GM12878 (cell line): ENCODE data around the gene CELSR3. TPM values are rescaled to one million over a fixed set of nuclear protein-coding genes. Genes with fewer than 3 reads are reported as not detected.
A peak's percentile ranks its signal among the peaks of the same experiment; 100 is the strongest.

ENCODE experiments used
- ATAC-seq: fragments of 200-7000 bp; cut with Tn5 transposase; 3 replicates; pipeline ENCODE4 v1.9.1; 2020; ENCODE audit warnings: mild to moderate bottlenecking, moderate library complexity
- BruUV-seq: library from RNA; stranded (reverse); fragments of 400-500 nt; replicated peaks from 2 replicates; lab custom pipeline; 2021; lab: Mats Ljungman, UMichigan
- CTCF ChIA-PET: fragments of 300-600 bp; sonication (Branson Sonifier 250); formaldehyde crosslinking; extraction: SDS; loops from one replicate; lab custom pipeline; 2021; ENCODE audit warnings: inconsistent platforms; lab: Yijun Ruan, JAX
- POLR2A ChIA-PET: fragments of 350-600 bp; formaldehyde crosslinking; extraction: SDS; loops from one replicate; lab custom pipeline; 2021; ENCODE audit warnings: inconsistent platforms; lab: Charles Lee
- RAD21 ChIA-PET: fragments of 300-600 bp; sonication (Branson Sonifier 250); formaldehyde crosslinking; loops from one replicate; lab custom pipeline; 2023; ENCODE audit warnings: antibody characterized with exemption; ENCODE audit not compliant: unreplicated experiment; lab: Charles Lee
- SMC1A ChIA-PET: fragments of 300-600 bp; sonication (Branson Sonifier 250); formaldehyde crosslinking; loops from one replicate; lab custom pipeline; 2023; ENCODE audit not compliant: unreplicated experiment, uncharacterized antibody; lab: Charles Lee
- DNase-seq: peaks from one replicate; pipeline ENCODE4 v3.0.0-alpha.2; 2011; ENCODE audit warnings: low read depth, low spot score
- FAIRE-seq: peaks from 3 replicates; lab custom pipeline; 2011; peaks lifted over from hg19 to GRCh38; lab: Jason Lieb, UNC
- H2AFZ ChIP-seq: 2 replicates; pipeline ENCODE4 v1.6.0; 2011; ENCODE audit warnings: low read depth, low read length, control low read depth; ENCODE audit not compliant: control insufficient read depth
- H3K27ac ChIP-seq: 2 replicates; pipeline ENCODE4 v1.5.1; 2011; ENCODE audit warnings: control low read depth; ENCODE audit not compliant: control insufficient read depth, insufficient read depth
- H3K27me3 ChIP-seq, 2 experiments: replicated peaks in 1 of 2; 2 replicates each; pipeline versions ENCODE4 v1.6.0 to v1.6.1; 2011; ENCODE audit warnings: low read length in 1 of 2; ENCODE audit not compliant: control insufficient read depth in 2 of 2, insufficient read depth in 2 of 2
- H3K36me3 ChIP-seq, 2 experiments: 2 replicates each; pipeline ENCODE4 v1.5.1; 2011; ENCODE audit warnings: low read length in 1 of 2; ENCODE audit not compliant: control insufficient read depth in 2 of 2, insufficient read depth in 2 of 2
- H3K4me1 ChIP-seq: 2 replicates; pipeline ENCODE4 v1.6.1; 2011; ENCODE audit warnings: mild to moderate bottlenecking, low read length, moderate library complexity, mixed read lengths; ENCODE audit not compliant: control insufficient read depth, insufficient read depth
- H3K4me2 ChIP-seq: 2 replicates; pipeline ENCODE4 v1.6.0; 2011; ENCODE audit warnings: control low read depth; ENCODE audit not compliant: control insufficient read depth, insufficient read depth
- H3K4me3 ChIP-seq: fragments of 200-600 bp; sonication (generic); 2 replicates; pipeline ENCODE4 v1.5.1; 2016
- H3K79me2 ChIP-seq: 2 replicates; pipeline ENCODE4 v1.6.0; 2011; ENCODE audit warnings: low read length; ENCODE audit not compliant: control insufficient read depth, insufficient read depth
- H3K9ac ChIP-seq: 2 replicates; pipeline ENCODE4 v1.8.0; 2011; ENCODE audit warnings: low read length, control low read depth, mixed read lengths; ENCODE audit not compliant: control insufficient read depth, insufficient read depth
- H3K9me3 ChIP-seq: replicated peaks from 3 replicates; pipeline ENCODE4 v1.5.1; 2011; ENCODE audit warnings: mild to moderate bottlenecking, low read length; ENCODE audit not compliant: control insufficient read depth, insufficient read depth
- H4K20me1 ChIP-seq: 2 replicates; pipeline ENCODE4 v1.6.0; 2011; ENCODE audit not compliant: control insufficient read depth, insufficient read depth
- BCLAF1 ChIP-seq: fragments of 450-650 bp; IDR thresholded peaks from 2 replicates; pipeline ENCODE4 v1.6.1; 2017; ENCODE audit warnings: antibody characterized with exemption, mild to moderate bottlenecking, moderate library complexity
- EED ChIP-seq: sonication (generic); IDR thresholded peaks from 2 replicates; pipeline ENCODE4 v1.6.1; 2016; ENCODE audit warnings: antibody characterized with exemption, low read depth
- EGR1 ChIP-seq, 2 experiments: IDR thresholded peaks; 1 replicate in 1 of 2; 2 replicates in 1 of 2; pipeline ENCODE4 v1.6.1; 2011 to 2012; ENCODE audit warnings: low read depth in 2 of 2, low read length in 2 of 2, borderline replicate concordance in 1 of 2, mild to moderate bottlenecking in 1 of 2, moderate library complexity in 1 of 2
- EP300 ChIP-seq, 2 experiments: fragments of 150-350 bp in 1 of 2; IDR thresholded peaks; 2 replicates each; pipeline ENCODE4 v1.6.1; 2011 to 2012; ENCODE audit warnings: low read depth in 2 of 2, low read length in 2 of 2, borderline replicate concordance in 1 of 2, improper control_type of control experiment in 1 of 2, inconsistent platforms in 1 of 2; ENCODE audit not compliant: control insufficient read depth in 1 of 2
- IRF3 ChIP-seq: fragments of 450-650 bp; IDR thresholded peaks from 2 replicates; pipeline ENCODE4 v1.6.1; 2014; ENCODE audit warnings: mild to moderate bottlenecking
- MTA2 ChIP-seq: fragments of 450-650 bp; IDR thresholded peaks from 2 replicates; pipeline ENCODE4 v1.6.1; 2016; ENCODE audit warnings: low read depth, mild to moderate bottlenecking, moderate library complexity
- PRDM15 ChIP-seq: fragments of 450-650 bp; formaldehyde crosslinking; IDR thresholded peaks from 2 replicates; pipeline ENCODE4 v1.4.0; 2020; ENCODE audit warnings: mild to moderate bottlenecking, moderate library complexity
- RUNX3 ChIP-seq: IDR thresholded peaks from 2 replicates; pipeline ENCODE4 v1.6.1; 2012; ENCODE audit warnings: low read length, inconsistent platforms
- SIN3A ChIP-seq: IDR thresholded peaks from 2 replicates; pipeline ENCODE4 v1.6.1; 2012; ENCODE audit warnings: low read depth, low read length, improper control_type of control experiment
- SMC3 ChIP-seq: IDR thresholded peaks from 2 replicates; pipeline ENCODE4 v1.6.1; 2011; ENCODE audit warnings: low read length, improper control_type of control experiment, borderline replicate concordance
- SPI1 ChIP-seq: IDR thresholded peaks from 2 replicates; pipeline ENCODE4 v1.6.1; 2011; ENCODE audit warnings: low read depth, mild to moderate bottlenecking, low read length, moderate library complexity, borderline replicate concordance; ENCODE audit not compliant: insufficient read depth
- ZBED1 ChIP-seq: IDR thresholded peaks from 2 replicates; pipeline ENCODE4 v1.6.1; 2016; ENCODE audit warnings: borderline replicate concordance
- ZNF24 ChIP-seq: fragments of 450-650 bp; IDR thresholded peaks from 2 replicates; pipeline ENCODE4 v1.6.1; 2017; ENCODE audit warnings: antibody characterized with exemption, mild to moderate bottlenecking
- ZZZ3 ChIP-seq: IDR thresholded peaks from 2 replicates; pipeline ENCODE4 v1.6.1; 2011; ENCODE audit warnings: low read depth; ENCODE audit not compliant: control insufficient read depth, insufficient read length
- WGBS: methylation state at CpG from one replicate; pipeline ENCODE4 v1.1.6; 2016; ENCODE audit warnings: low lambda C conversion rate; ENCODE audit not compliant: insufficient replicate concordance, insufficient coverage; ENCODE audit errors: missing lambda C conversion rate; 5-methylcytosine and 5-hydroxymethylcytosine counted together
- in situ Hi-C: fragments of 300-500 bp; cut with MboI; formaldehyde crosslinking; loops from 9 replicates; pipeline ENCODE4 v1.14.3; 2018; ENCODE audit warnings: mixed read lengths
- intact Hi-C: fragments of 100-400 bp; cut with micrococcal nuclease; formaldehyde crosslinking; loops from one replicate; pipeline ENCODE4 v1.14.2; 2022; ENCODE audit not compliant: unreplicated experiment
- polyA plus RNA-seq, 11 experiments: library from polyadenylated mRNA; depleted of rRNA in 4 of 11; unstranded in 6 of 11; stranded (reverse) in 5 of 11; fragments of >200 nt; fragmentation: Nextera tagmentation in 4 of 11; fragmentation: Illumina TruSeq in 1 of 11; extraction: Ambion mirVana in 4 of 11; extraction: Trizol in 1 of 11; gene quantifications; 1 replicate in 1 of 11; 2 replicates in 10 of 11; pipeline versions ENCODE4 v1.2.1 to v1.2.3, GENCODE V29; 2011 to 2016; ENCODE audit warnings: inconsistent platforms in 2 of 11, missing spikeins in 2 of 11, low read depth in 1 of 11
- total RNA-seq, 4 experiments: library from RNA; depleted of rRNA in 3 of 4; stranded (reverse); fragments of >200 nt in 3 of 4; fragmentation: Illumina TruSeq in 1 of 4; extraction: Trizol in 1 of 4; gene quantifications; 2 replicates each; pipeline versions ENCODE4 v1.2.1 to v1.2.3, GENCODE V29; 2013 to 2021

Gene CELSR3
- total and polyA plus RNA-seq, 10 of the 15 experiments (the other 5 are each of a cell fraction or from before 2014, with no cell fraction given), result 0.08 to 1.6 (median 0.57) TPM

- TF ChIP-seq PRDM15 (CRISPR knock-in tag) (no peak), EED (peak; percentile 81), EP300 (IDR thresholded peaks at IDR 0.05; ENCODE audit: borderline replicate concordance in 1 of 2, control insufficient read depth in 1 of 2, low read depth in 2 of 2, low read length in 2 of 2) (no peak), MTA2 (0 out of 2 replicates have a peak, but pooled peaks have one; percentile 11), ZZZ3 (no peak), EGR1 (IDR thresholded peaks at IDR 0.05; ENCODE audit: borderline replicate concordance in 1 of 2, low read depth in 2 of 2, low read length in 2 of 2) (peak in 1 of 2 experiments; percentile 38; a peak in 1 of 3 replicates), RUNX3 (peak; percentile 58)
Measured at GRCh38 chr3:48684480-48685143, 21.9 kb upstream of the CELSR3 start (continued).

- Histone ChIP-seq H3K9me3 (no peaks in the 10 kb centered on the region), H3K4me3 (peak overlapping the region; percentile 99), H2AFZ (no peak overlapping the region), H3K36me3 (peaks cover 21 to 30% of the 10 kb centered on the region in 2 experiments), H3K9ac (peak overlapping the region; percentile 91), H3K4me2 (peak overlapping the region; percentile 79), H3K27ac (peak overlapping the region; percentile 10; the same call in 1 of the 2 replicates), H3K79me2 (peaks cover 26% of the 10 kb centered on the region), H3K4me1 (peaks cover 15% of the 10 kb centered on the region), H4K20me1 (no peaks in the 10 kb centered on the region; the same call in 1 of the 2 replicates), H3K27me3 (no peaks in the 10 kb centered on the region)
- intact Hi-C loops (no loop called here), in situ Hi-C loops (no loop called here)
- ChIA-PET CTCF (interaction anchor here (0.7 to 2.1 kb wide), 14 partner anchors 19 to 453 kb away, joined by 3 to 10 read pairs (median 4); partner anchors contain the start of genes CELSR3, IP6K2, QRICH1 and SLC26A6), POLR2A (interaction anchor here (0.8 to 1.4 kb wide), 2 partner anchors 14 to 338 kb away, joined by 3 read pairs; partner anchors contain the start of gene NDUFAF3), RAD21 (interaction anchor here (0.6 to 1.8 kb wide), 5 partner anchors 33 to 283 kb away, joined by 3 to 6 read pairs (median 4); partner anchors contain the start of gene IP6K2), SMC1A (interaction anchor here (0.8 to 1.5 kb wide), 6 partner anchors 21 to 283 kb away, joined by 3 to 4 read pairs (median 3); partner anchors contain the start of genes CELSR3 and SLC26A6)
- WGBS, result 90% methylated on average over 8 of the region's 8 CpGs
- no peak for TF ChIP-seq SMC3
- no peak for TF ChIP-seq SIN3A
- TF ChIP-seq SPI1, result no peak
- no peak for TF ChIP-seq BCLAF1
- no peak for TF ChIP-seq IRF3
- no peak for TF ChIP-seq ZNF24
- TF ChIP-seq ZBED1, result no peak
- BruUV-seq, result no TSS peak
- FAIRE-seq (no peak), ATAC-seq (no peak), DNase-seq (no peak)
Measured at GRCh38 chr3:48684054-48684349, 21.3 kb upstream of the CELSR3 start.
